Duodenal mucosa (tissue), 2 donors: ENCODE data around the gene CMIP.
"Not testable (repeated sequence)": the region's sequence is repeated elsewhere in the genome, so short reads cannot be mapped to it uniquely, and the experiment has no call there.

ENCODE experiments used
- H3K27ac ChIP-seq: one replicate; pipeline ENCODE4 v1.7.0; 2013; ENCODE audit warnings: low read depth, low read length
- H3K27me3 ChIP-seq, 2 donors: one replicate each; pipeline ENCODE4 v1.7.0; 2013; ENCODE audit warnings: low read length in 2 of 2, control low read depth in 1 of 2; ENCODE audit not compliant: insufficient read depth in 2 of 2, control insufficient read depth in 1 of 2
- H3K36me3 ChIP-seq, 2 donors: one replicate each; pipeline ENCODE4 v1.7.0; 2013; ENCODE audit warnings: low read length in 2 of 2, control low read depth in 1 of 2; ENCODE audit not compliant: insufficient read depth in 2 of 2, control insufficient read depth in 1 of 2
- H3K4me1 ChIP-seq, 2 donors: one replicate each; pipeline ENCODE4 v1.7.0; 2013; ENCODE audit warnings: low read length in 2 of 2, control low read depth in 1 of 2; ENCODE audit not compliant: insufficient read depth in 2 of 2, control insufficient read depth in 1 of 2
- H3K4me3 ChIP-seq, 2 donors: one replicate each; pipeline ENCODE4 v1.7.0; 2013; ENCODE audit warnings: low read length in 2 of 2, low read depth in 1 of 2
- H3K9ac ChIP-seq, 2 donors: one replicate each; pipeline ENCODE4 v1.7.0; 2013; ENCODE audit warnings: low read length in 2 of 2, low read depth in 1 of 2
- H3K9me3 ChIP-seq, 2 donors: one replicate each; pipeline ENCODE4 v1.7.0; 2013; ENCODE audit warnings: low read length in 2 of 2, control low read depth in 1 of 2; ENCODE audit not compliant: control insufficient read depth in 1 of 2

Gene CMIP

DNA sequence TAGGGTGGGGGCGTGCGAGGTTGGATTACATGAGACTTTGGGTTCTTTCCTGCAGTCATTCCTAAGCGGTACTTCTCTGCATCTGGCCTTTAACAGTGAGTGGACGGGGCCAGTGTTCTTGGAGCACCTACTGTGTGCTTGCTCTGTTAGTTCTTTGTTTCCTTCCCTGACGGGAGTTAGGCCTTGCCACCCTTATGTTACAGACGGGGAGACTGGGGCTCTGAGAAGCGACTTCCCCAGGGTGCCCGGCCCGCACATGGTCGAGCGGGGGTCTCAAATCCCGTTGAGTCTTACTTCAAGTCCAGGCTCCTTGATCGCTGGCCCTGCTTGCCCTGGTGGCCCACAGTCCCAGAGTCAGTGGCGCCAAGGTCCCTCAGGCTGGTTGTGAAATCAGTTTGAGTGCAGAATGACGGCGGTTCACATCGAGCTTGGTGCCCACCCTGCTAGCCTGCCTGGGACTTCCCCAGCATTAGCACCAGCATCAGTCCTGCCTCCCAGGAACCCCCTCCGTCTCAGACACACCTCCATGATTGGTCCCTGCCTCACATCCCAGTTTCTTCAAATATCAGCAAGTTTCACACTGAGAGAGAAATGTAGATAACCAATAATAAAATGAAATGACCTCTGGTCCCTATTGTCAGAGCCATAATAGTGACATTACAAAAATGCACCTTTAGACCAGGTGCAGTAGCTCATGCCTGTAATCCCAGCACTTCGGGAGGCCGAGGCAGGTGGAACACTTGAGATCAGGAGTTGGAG is 128.0 kb downstream of the CMIP start:
- Histone ChIP-seq H3K9ac (no peak overlapping the region), H3K4me1 (peaks cover 29 to 33% of the 10 kb centered on the region in 2 donors)

DNA sequence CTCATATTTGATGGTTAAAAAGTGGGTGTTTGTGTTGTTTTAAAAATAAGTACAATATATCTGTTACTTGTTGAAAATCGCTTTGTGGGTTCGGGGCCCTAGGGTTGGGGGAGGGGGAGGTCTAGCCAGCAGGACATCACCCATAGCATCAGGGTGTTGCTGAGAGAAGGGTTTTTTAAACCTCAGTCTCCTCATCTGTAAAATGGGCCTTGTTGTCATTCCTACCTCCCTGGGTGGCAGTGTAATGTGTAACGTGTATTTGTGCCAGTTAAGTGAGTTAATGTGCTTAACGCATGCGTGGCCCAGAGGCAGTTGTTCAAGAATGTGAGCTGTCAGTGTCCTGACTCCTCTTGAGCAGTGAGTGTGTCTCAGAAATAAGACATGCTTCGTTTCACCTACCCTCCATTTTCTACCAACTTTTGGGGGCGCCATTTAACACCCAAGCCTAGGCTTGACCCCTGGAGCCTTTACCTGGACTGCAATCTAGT is 129.0 kb downstream of the CMIP start:
- H3K4me3 ChIP-seq, result no peak overlapping the region
- no peaks in the 10 kb centered on the region for H3K36me3 ChIP-seq
- no peak overlapping the region for H3K9ac ChIP-seq
- H3K27ac ChIP-seq, result no peak overlapping the region
- no peaks in the 10 kb centered on the region for H3K27me3 ChIP-seq
- peaks cover 19 to 23% of the 10 kb centered on the region in 2 donors for H3K4me1 ChIP-seq
- no peaks in the 10 kb centered on the region for H3K9me3 ChIP-seq

More for the DNA sequence above, 128.0 kb downstream of the CMIP start:
- Histone ChIP-seq H3K27me3 (no peaks in the 10 kb centered on the region), H3K36me3 (no peaks in the 10 kb centered on the region), H3K9me3 (no peaks in the 10 kb centered on the region), H3K27ac (no peak overlapping the region), H3K4me3 (no peak overlapping the region)

DNA sequence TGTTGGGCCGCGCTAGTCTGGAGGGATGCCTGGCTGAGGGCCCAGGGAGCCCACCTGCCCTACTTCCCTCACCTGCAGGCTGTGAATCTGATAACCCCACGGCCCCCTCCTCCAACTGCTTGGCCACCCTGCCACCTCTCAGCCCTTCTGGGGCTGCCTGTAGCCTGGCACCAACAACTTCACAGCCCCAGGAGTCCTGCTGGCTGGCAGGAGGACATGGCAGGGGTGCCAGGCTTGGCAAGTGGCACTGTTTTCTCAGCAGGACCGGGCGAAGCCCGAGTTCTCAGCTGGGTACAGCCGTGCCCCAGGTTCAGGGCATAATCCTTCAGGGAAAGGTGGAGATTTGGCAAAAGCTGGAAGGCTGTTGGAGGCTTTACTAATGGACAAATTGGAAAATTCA is 129.6 kb downstream of the CMIP start:
- H3K27ac ChIP-seq, result no peak overlapping the region
- no peaks in the 10 kb centered on the region for H3K9me3 ChIP-seq
- H3K36me3 ChIP-seq, result no peaks in the 10 kb centered on the region

DNA sequence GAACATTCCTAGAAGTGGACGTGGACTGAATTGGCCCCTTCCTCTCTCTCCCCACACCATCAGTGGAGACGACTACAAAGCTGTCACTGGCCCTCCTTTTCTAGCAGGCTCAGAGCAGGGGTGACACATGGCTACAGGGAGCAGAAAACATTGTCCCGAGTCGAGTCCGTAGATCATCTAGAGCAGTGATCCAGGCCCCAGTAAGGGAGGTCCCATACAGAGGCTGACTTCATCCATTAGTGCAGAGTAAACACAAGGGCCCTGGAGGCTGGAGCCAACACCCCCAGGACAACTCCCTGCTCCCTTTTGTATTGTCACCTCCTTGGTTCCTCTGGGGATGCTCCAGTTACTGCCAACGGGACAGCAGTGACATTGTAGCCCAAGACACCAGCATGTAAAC is 130.7 kb downstream of the CMIP start:
- Histone ChIP-seq H3K36me3 (no peaks in the 10 kb centered on the region), H3K9me3 (no peaks in the 10 kb centered on the region), H3K4me1 (peaks cover 12 to 16% of the 10 kb centered on the region in 2 donors)

More for the DNA sequence above, 129.6 kb downstream of the CMIP start:
- Histone ChIP-seq H3K27me3 (no peaks in the 10 kb centered on the region), H3K4me1 (peaks cover 16 to 17% of the 10 kb centered on the region in 2 donors), H3K4me3 (no peak overlapping the region), H3K9ac (no peak overlapping the region)

DNA sequence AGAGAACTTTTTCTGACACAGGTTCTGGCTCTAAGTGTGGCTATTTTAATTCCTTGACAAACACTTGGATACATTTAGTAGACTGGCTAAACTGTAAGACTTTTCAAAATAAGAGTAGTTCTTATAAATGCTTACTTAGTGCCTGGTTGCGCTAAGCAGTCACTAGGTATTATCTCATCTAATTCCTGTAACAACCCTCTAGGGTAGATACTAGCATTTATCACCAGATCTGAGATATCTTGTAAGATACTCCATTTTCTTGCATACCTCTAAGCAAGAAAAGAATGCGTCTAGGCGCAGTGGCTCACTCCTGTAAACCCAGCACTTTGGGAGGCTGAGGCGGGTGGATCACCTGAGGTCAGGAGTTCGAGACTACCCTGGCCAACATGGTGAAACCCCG is 131.2 kb downstream of the CMIP start:
- H3K9me3 ChIP-seq, result no peaks in the 10 kb centered on the region
- no peaks in the 10 kb centered on the region for H3K36me3 ChIP-seq
- no peaks in the 10 kb centered on the region for H3K27me3 ChIP-seq
- peaks cover 12 to 19% of the 10 kb centered on the region in 2 donors for H3K4me1 ChIP-seq
- H3K27ac ChIP-seq, result no peak overlapping the region
- H3K4me3 ChIP-seq, result no peak overlapping the region
- H3K9ac ChIP-seq, result no peak overlapping the region

More for the DNA sequence above, 130.7 kb downstream of the CMIP start:
- no peak overlapping the region for H3K9ac ChIP-seq
- no peak overlapping the region for H3K27ac ChIP-seq
- no peaks in the 10 kb centered on the region for H3K27me3 ChIP-seq
- no peak overlapping the region for H3K4me3 ChIP-seq

DNA sequence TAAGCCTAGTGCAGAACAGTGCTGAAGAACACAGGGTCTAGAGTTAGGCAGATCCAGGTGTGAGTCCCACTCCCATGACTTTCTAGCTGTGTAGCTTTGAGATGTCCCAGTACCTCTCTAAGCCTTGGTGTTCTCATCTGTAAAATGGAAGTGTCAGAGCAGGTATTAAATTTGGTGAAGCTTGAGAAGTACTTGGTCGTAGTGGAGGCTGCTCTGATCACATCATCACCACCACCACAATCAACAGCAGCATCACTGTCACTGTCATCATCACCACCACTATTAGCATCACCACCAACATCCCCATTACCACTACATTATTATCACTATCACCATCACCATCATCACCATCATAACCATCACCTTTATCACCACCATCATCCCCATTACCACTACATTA is 132.1 kb downstream of the CMIP start:
- Histone ChIP-seq H3K36me3 (no peaks in the 10 kb centered on the region), H3K9me3 (no peaks in the 10 kb centered on the region), H3K27ac (no peak overlapping the region), H3K9ac (no peak overlapping the region), H3K4me1 (peaks cover 18 to 24% of the 10 kb centered on the region in 2 donors), H3K27me3 (no peaks in the 10 kb centered on the region), H3K4me3 (no peak overlapping the region)

DNA sequence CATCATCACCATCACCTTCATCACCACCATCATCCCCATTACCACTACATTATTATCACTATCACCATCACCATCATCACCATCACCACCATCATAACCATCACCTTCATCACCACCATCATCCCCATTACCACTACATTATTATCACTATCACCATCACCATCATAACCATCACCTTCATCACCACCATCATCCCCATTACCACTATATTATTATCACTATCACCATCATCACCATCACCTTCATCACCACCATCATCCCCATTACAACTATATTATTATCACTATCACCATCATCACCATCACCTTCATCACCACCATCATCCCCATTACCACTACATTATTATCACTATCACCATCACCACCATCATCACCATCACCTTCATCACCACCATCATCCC is 132.7 kb downstream of the CMIP start:
- not testable (repeated sequence) for H3K36me3 ChIP-seq, H3K9me3 ChIP-seq, H3K27me3 ChIP-seq, H3K27ac ChIP-seq, H3K4me3 ChIP-seq, H3K9ac ChIP-seq
- peaks cover 21 to 24% of the 10 kb centered on the region in 2 donors for H3K4me1 ChIP-seq

DNA sequence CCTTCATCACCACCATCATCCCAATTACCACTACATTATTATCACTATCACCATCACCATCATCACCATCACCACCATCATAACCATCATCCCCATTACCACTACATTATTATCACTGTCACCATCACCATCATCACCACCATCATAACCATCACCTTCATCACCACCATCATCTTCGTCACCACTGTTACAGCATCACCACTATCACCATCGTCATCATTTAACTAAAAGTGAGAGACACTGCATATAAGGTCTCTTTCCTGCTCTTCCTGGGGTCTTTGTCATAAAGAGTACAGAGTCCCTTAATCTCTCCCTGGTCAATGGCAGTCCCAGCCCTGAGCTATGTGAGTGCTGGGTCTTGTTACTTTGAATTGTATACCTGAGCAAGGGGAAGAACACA is 133.5 kb downstream of the CMIP start:
- Histone ChIP-seq H3K9me3 (no peaks in the 10 kb centered on the region), H3K4me1 (peaks cover 23 to 26% of the 10 kb centered on the region in 2 donors), H3K4me3 (no peak overlapping the region), H3K36me3 (no peaks in the 10 kb centered on the region), H3K27ac (no peak overlapping the region), H3K27me3 (no peaks in the 10 kb centered on the region), H3K9ac (no peak overlapping the region)

DNA sequence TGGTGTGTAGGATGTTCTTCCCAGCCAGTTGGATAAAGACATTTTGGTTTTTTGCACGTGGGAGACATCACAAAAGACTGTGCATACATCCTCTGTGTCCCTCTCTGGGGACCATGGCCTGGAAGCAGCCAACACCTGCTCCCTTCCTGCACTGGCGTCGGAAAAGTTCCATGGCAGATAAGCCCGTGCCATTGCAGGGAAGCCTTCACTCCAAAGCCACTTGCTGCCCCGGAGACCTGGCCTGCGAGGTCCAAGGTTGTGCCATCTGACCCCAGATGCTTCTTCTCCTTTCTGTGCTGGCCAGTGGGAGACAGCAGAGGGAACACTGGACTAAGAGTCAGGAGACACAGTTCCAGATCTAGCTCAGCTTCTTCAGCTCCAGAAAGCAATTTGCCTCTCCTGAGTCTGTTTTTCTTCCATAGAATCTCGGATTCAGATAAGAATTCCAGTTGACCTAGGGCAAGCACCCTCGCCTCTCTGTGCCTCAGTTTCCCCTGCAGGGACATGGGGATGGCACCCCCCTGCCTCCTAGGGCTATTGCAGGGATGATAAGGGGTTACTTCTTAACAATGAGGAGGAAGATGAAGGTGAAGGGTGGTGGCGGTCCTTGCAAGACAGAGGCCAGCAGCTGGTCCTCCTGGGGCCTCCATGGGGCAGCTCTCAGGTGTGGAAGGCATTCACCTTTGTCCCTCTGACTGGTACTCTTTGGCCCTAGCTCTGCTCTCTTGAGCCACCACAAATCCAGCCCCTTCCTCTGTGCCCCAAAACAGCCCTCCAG is 134.2 kb downstream of the CMIP start:
- H3K27me3 ChIP-seq, result no peaks in the 10 kb centered on the region
- H3K36me3 ChIP-seq, result no peaks in the 10 kb centered on the region
- peaks cover 30 to 34% of the 10 kb centered on the region in 2 donors for H3K4me1 ChIP-seq
- no peak overlapping the region for H3K9ac ChIP-seq
- H3K27ac ChIP-seq, result no peak overlapping the region
- H3K4me3 ChIP-seq, result no peak overlapping the region
- H3K9me3 ChIP-seq, result no peaks in the 10 kb centered on the region

DNA sequence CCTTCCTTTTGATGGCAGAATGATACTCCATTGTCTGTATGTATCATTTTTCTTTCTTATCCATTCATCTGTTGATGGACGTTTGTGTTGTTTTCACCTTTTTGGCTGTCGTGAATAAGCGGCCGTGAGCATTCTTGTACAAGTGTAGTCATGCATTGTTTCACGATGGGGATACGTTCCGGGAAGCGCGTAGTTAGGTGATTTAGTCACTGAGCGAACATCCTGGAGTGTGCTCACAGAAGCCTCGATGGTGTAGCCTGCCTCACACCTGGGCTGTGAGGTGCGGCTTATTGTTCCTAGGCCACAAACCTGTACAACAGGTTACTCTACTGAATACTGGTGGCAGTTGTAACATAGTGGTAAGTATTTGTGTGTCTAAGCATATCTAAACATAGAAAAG is 136.5 kb downstream of the CMIP start:
- Histone ChIP-seq H3K4me1 (peaks cover 39 to 48% of the 10 kb centered on the region in 2 donors), H3K36me3 (peaks cover 0 to 3% of the 10 kb centered on the region in 2 donors), H3K9ac (no peak overlapping the region), H3K27ac (no peak overlapping the region), H3K4me3 (no peak overlapping the region), H3K27me3 (no peaks in the 10 kb centered on the region), H3K9me3 (no peaks in the 10 kb centered on the region)
